GM23338 (cell line): ENCODE data around the gene PPHLN1. TPM values are rescaled to one million over a fixed set of nuclear protein-coding genes. Genes with fewer than 3 reads are reported as not detected.

Experiments used
- CREB1 ChIP-seq: fragments of 250-450 bp; sonication (Bioruptor Pico); IDR thresholded peaks from 2 replicates; pipeline ENCODE4 v1.5.0; 2020; ENCODE audit warnings: low read depth, mild to moderate bottlenecking, moderate library complexity
- ETS1 ChIP-seq: IDR thresholded peaks from 2 replicates; pipeline ENCODE4 v1.6.1; 2016; ENCODE audit warnings: antibody characterized with exemption
- EZH2 ChIP-seq: fragments of 200-600 bp; sonication (generic); IDR thresholded peaks from one replicate; pipeline ENCODE4 v1.8.0; 2017; ENCODE audit warnings: antibody characterized with exemption, mild to moderate bottlenecking, low read depth; ENCODE audit not compliant: unreplicated experiment
- POLR2AphosphoS5 ChIP-seq: IDR thresholded peaks from 2 replicates; pipeline ENCODE4 v1.6.1; 2016; ENCODE audit warnings: antibody characterized with exemption, low read depth
- ZNF114 ChIP-seq: fragments of 250-450 bp; sonication (Bioruptor Pico); IDR thresholded peaks from 2 replicates; pipeline ENCODE4 v1.5.0; 2020; ENCODE audit warnings: mild to moderate bottlenecking, moderate library complexity
- ZNF331 ChIP-seq: fragments of 250-450 bp; sonication (Bioruptor Pico); IDR thresholded peaks from 2 replicates; pipeline ENCODE4 v1.5.0; 2020; ENCODE audit warnings: low read depth, mild to moderate bottlenecking, moderate library complexity
- microRNA-seq: library from miRNA; unstranded; fragments of <30 nt; microRNA quantifications from one replicate; pipeline ENCODE4, GENCODE V29; 2017
- polyA plus RNA-seq: library from polyadenylated mRNA; unstranded; fragments of >200 nt; fragmentation: Nextera tagmentation; extraction: Ambion mirVana; gene quantifications from 2 replicates; pipeline ENCODE4 v1.2.1, GENCODE V29; 2016
- small RNA-seq: library from RNA; depleted of rRNA; stranded (forward); fragments of <200 nt; gene quantifications from one replicate; pipeline ENCODE3, GENCODE V24; 2014; ENCODE audit warnings: low replicate concordance
- total RNA-seq: library from RNA; depleted of rRNA; stranded (reverse); fragments of >200 nt; shearing (Covaris generic); gene quantifications from 2 replicates; pipeline ENCODE4 v1.2.3, GENCODE V29; 2014; rRNA removed
- TF ChIP-seq, protein P1 (sequence below): fragments of 250-450 bp; sonication (Bioruptor Pico); IDR thresholded peaks from 2 replicates; pipeline ENCODE4 v1.5.0; 2020; ENCODE audit warnings: mild to moderate bottlenecking, moderate library complexity

The PPHLN1 gene
- total and polyA plus RNA-seq, 2 experiments from 2014 or later: 93.0 to 103 TPM

GRCh38 chr12:42490261-42490842 lies 164.4 kb downstream of the PPHLN1 start (continued):
- TF ChIP-seq, protein P1, sequence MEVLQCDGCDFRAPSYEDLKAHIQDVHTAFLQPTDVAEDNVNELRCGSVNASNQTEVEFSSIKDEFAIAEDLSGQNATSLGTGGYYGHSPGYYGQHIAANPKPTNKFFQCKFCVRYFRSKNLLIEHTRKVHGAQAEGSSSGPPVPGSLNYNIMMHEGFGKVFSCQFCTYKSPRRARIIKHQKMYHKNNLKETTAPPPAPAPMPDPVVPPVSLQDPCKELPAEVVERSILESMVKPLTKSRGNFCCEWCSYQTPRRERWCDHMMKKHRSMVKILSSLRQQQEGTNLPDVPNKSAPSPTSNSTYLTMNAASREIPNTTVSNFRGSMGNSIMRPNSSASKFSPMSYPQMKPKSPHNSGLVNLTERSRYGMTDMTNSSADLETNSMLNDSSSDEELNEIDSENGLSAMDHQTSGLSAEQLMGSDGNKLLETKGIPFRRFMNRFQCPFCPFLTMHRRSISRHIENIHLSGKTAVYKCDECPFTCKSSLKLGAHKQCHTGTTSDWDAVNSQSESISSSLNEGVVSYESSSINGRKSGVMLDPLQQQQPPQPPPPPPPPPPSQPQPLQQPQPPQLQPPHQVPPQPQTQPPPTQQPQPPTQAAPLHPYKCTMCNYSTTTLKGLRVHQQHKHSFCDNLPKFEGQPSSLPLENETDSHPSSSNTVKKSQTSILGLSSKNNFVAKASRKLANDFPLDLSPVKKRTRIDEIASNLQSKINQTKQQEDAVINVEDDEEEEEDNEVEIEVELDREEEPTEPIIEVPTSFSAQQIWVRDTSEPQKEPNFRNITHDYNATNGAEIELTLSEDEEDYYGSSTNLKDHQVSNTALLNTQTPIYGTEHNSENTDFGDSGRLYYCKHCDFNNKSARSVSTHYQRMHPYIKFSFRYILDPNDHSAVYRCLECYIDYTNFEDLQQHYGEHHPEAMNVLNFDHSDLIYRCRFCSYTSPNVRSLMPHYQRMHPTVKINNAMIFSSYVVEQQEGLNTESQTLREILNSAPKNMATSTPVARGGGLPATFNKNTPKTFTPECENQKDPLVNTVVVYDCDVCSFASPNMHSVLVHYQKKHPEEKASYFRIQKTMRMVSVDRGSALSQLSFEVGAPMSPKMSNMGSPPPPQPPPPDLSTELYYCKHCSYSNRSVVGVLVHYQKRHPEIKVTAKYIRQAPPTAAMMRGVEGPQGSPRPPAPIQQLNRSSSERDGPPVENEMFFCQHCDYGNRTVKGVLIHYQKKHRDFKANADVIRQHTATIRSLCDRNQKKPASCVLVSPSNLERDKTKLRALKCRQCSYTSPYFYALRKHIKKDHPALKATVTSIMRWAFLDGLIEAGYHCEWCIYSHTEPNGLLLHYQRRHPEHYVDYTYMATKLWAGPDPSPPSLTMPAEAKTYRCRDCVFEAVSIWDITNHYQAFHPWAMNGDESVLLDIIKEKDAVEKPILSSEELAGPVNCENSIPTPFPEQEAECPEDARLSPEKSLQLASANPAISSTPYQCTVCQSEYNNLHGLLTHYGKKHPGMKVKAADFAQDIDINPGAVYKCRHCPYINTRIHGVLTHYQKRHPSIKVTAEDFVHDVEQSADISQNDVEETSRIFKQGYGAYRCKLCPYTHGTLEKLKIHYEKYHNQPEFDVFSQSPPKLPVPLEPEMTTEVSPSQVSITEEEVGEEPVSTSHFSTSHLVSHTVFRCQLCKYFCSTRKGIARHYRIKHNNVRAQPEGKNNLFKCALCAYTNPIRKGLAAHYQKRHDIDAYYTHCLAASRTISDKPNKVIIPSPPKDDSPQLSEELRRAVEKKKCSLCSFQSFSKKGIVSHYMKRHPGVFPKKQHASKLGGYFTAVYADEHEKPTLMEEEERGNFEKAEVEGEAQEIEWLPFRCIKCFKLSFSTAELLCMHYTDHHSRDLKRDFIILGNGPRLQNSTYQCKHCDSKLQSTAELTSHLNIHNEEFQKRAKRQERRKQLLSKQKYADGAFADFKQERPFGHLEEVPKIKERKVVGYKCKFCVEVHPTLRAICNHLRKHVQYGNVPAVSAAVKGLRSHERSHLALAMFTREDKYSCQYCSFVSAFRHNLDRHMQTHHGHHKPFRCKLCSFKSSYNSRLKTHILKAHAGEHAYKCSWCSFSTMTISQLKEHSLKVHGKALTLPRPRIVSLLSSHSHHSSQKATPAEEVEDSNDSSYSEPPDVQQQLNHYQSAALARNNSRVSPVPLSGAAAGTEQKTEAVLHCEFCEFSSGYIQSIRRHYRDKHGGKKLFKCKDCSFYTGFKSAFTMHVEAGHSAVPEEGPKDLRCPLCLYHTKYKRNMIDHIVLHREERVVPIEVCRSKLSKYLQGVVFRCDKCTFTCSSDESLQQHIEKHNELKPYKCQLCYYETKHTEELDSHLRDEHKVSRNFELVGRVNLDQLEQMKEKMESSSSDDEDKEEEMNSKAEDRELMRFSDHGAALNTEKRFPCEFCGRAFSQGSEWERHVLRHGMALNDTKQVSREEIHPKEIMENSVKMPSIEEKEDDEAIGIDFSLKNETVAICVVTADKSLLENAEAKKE (CRISPR knock-in tag): no peak
- no peak for TF ChIP-seq ZNF114 (CRISPR knock-in tag)
- no peak for TF ChIP-seq CREB1 (CRISPR knock-in tag)
- no peak for TF ChIP-seq ZNF331 (CRISPR knock-in tag)
- no peak for TF ChIP-seq EZH2
- no peak for TF ChIP-seq POLR2AphosphoS5
- TF ChIP-seq ETS1: no peak

Small RNAs within 50 kb of the gene (microRNA-seq; reads per million reads assigned to microRNA genes)
- not detected for gene MIR7851

Small RNAs within 50 kb of the gene (small RNA-seq; reads per million reads assigned to genes)
- gene MIR7851 (not detected), gene RF00019 (not detected), gene RF00090 (not detected), gene RNU6-249P (not detected)

Other genes with a start within 250 kb of the PPHLN1 start
- gene GXYLT1, start 181.3 kb upstream of the PPHLN1 start, total RNA-seq: 9.9 and 13.4 TPM in 2 replicates
- 3.7 and 3.9 TPM in 2 replicates for gene GXYLT1, start 181.3 kb upstream of the PPHLN1 start, polyA plus RNA-seq
- gene YAF2, start 87.9 kb upstream of the PPHLN1 start, total RNA-seq: 1.0 and 9.4 TPM in 2 replicates
- gene YAF2, start 87.9 kb upstream of the PPHLN1 start, polyA plus RNA-seq: 1.0 and 1.3 TPM in 2 replicates
- gene ZCRB1, start 73 bp upstream of the PPHLN1 start, total RNA-seq: 18.1 and 24.7 TPM in 2 replicates
- gene ZCRB1, start 73 bp upstream of the PPHLN1 start, polyA plus RNA-seq: 249 and 256 TPM in 2 replicates